ENCODE measurements around the gene RGS3. TPM values are rescaled to one million over a fixed set of nuclear protein-coding genes. Genes with fewer than 3 reads are reported as not detected.

Gene RGS3
- total and polyA plus RNA-seq, 2 of the 13 experiments (the other 11 are each of a cell fraction or from before 2014, with no cell fraction given) = 17.1 to 28.8 TPM

GRCh38 chr9:113584428-113585084, 121.0 kb downstream of the RGS3 start:
- ChIA-PET POLR2A (no interaction called here), CTCF (ENCODE audit: low intra/inter-chr PET ratio, low total read pairs) (no interaction called here)
- no peak for DNase-seq (ENCODE audit: low spot score)
- FAIRE-seq = no peak
- no peaks in the 10 kb centered on the region for H3K27me3 ChIP-seq (ENCODE audit: control insufficient read depth in 1 of 2, insufficient read depth in 2 of 2, low read length in 2 of 2)
- no peaks in the 10 kb centered on the region for H3K9me3 ChIP-seq (ENCODE audit: low read length)
- ATAC-seq = no peak
- intact Hi-C loops (cut with micrococcal nuclease; ENCODE audit: unreplicated experiment) = no loop called here
- TF ChIP-seq ATF2 (CRISPR knock-in tag; IDR thresholded peaks at IDR 0.05) (no peak), ZNF629 (CRISPR knock-in tag; conservative IDR thresholded peaks at IDR 0.05) (peak; percentile 70)
- in situ Hi-C loops (cut with HindIII; ENCODE audit: extremely low pct_ligation_motif_present, low pct_unique_long_range_greater_than_20kb) = no loop called here
- no peak overlapping the region for H3K9ac ChIP-seq (ENCODE audit: insufficient read depth, low read depth, low read length)
- H3K4me1 ChIP-seq (ENCODE audit: insufficient read depth, low read length) = peaks cover 21% of the 10 kb centered on the region
- H3K79me2 ChIP-seq (ENCODE audit: insufficient read depth, low read length) = no peaks in the 10 kb centered on the region
- no peaks in the 10 kb centered on the region for H4K20me1 ChIP-seq (ENCODE audit: insufficient read depth, low read length)
- 91% methylated on average over 5 of the region's 5 CpGs for WGBS (ENCODE audit: low lambda C conversion rate)
- H3K27ac ChIP-seq (ENCODE audit: extremely low read length, insufficient read depth, low read length) = no peak overlapping the region
- H2AFZ ChIP-seq (ENCODE audit: low read length) = no peak overlapping the region
- BruUV-seq (replicated peaks) = no TSS peak
- H3K4me2 ChIP-seq (ENCODE audit: low read depth, low read length) = no peak overlapping the region
- H3K4me3 ChIP-seq (replicated peaks in 1 of 3; ENCODE audit: insufficient read depth in 1 of 3, low read depth in 2 of 3, low read length in 3 of 3) = no peak overlapping the region
- H3K36me3 ChIP-seq (replicated peaks in 1 of 2; ENCODE audit: control insufficient read depth in 1 of 2, insufficient read depth in 2 of 2, low read length in 2 of 2) = peaks cover 10 to 38% of the 10 kb centered on the region in 2 experiments; a peak in 4 of 5 replicates

GRCh38 chr9:113585085-113585442, 121.5 kb downstream of the RGS3 start:
- H3K4me2 ChIP-seq (ENCODE audit: low read depth, low read length) = no peak overlapping the region
- H3K79me2 ChIP-seq (ENCODE audit: insufficient read depth, low read length) = no peaks in the 10 kb centered on the region
- H3K36me3 ChIP-seq (replicated peaks in 1 of 2; ENCODE audit: control insufficient read depth in 1 of 2, insufficient read depth in 2 of 2, low read length in 2 of 2) = peaks cover 10 to 38% of the 10 kb centered on the region in 2 experiments; a peak in 4 of 5 replicates
- ATAC-seq (no peak), DNase-seq (ENCODE audit: low spot score) (no peak), FAIRE-seq (no peak)
- no peaks in the 10 kb centered on the region for H3K27me3 ChIP-seq (ENCODE audit: control insufficient read depth in 1 of 2, insufficient read depth in 2 of 2, low read length in 2 of 2)
- H3K4me3 ChIP-seq (replicated peaks in 1 of 3; ENCODE audit: insufficient read depth in 1 of 3, low read depth in 2 of 3, low read length in 3 of 3) = no peak overlapping the region
- 97% methylated on average over 3 of the region's 4 CpGs for WGBS (ENCODE audit: low lambda C conversion rate)
- peaks cover 17% of the 10 kb centered on the region for H3K4me1 ChIP-seq (ENCODE audit: insufficient read depth, low read length)
- H3K9me3 ChIP-seq (ENCODE audit: low read length) = no peaks in the 10 kb centered on the region
- ChIA-PET CTCF (ENCODE audit: low intra/inter-chr PET ratio, low total read pairs) (no interaction called here), POLR2A (no interaction called here)
- no peak overlapping the region for H2AFZ ChIP-seq (ENCODE audit: low read length)
- H3K9ac ChIP-seq (ENCODE audit: insufficient read depth, low read depth, low read length) = no peak overlapping the region
- in situ Hi-C loops (cut with HindIII; ENCODE audit: extremely low pct_ligation_motif_present, low pct_unique_long_range_greater_than_20kb) = no loop called here
- BruUV-seq (replicated peaks) = TSS peak; percentile 30
- H3K27ac ChIP-seq (ENCODE audit: extremely low read length, insufficient read depth, low read length) = no peak overlapping the region
- intact Hi-C loops (cut with micrococcal nuclease; ENCODE audit: unreplicated experiment) = no loop called here
- H4K20me1 ChIP-seq (ENCODE audit: insufficient read depth, low read length) = no peaks in the 10 kb centered on the region
- TF ChIP-seq MLXIP (CRISPR knock-in tag; IDR thresholded peaks at IDR 0.05; ENCODE audit: borderline replicate concordance) (no peak), ZNF407 (CRISPR knock-in tag; IDR thresholded peaks at IDR 0.05; ENCODE audit: not compliant biosample characterization) (no peak)
